WERI-Rb-1 (cell line): ENCODE data around the gene CDC42BPA.

Experiments used
- DNase-seq: peaks from one replicate; pipeline ENCODE4 v3.0.0-alpha.2; 2020
- H3K27ac ChIP-seq: fragments of 250-450 bp; sonication (Bioruptor Pico); 2 replicates; pipeline ENCODE4 v1.5.1; 2020; ENCODE audit warnings: mild to moderate bottlenecking, moderate library complexity
- H3K27me3 ChIP-seq: fragments of 250-450 bp; sonication (Bioruptor Pico); 2 replicates; pipeline ENCODE4 v1.5.1; 2021; ENCODE audit warnings: mild to moderate bottlenecking, low read depth, moderate library complexity; ENCODE audit not compliant: insufficient read depth, severe bottlenecking
- H3K36me3 ChIP-seq: fragments of 250-450 bp; sonication (Bioruptor Pico); 2 replicates; pipeline ENCODE4 v1.5.1; 2020; ENCODE audit warnings: mild to moderate bottlenecking, moderate library complexity
- H3K4me3 ChIP-seq: 2 replicates; pipeline ENCODE4 v1.5.1; 2011; ENCODE audit warnings: low read depth, mild to moderate bottlenecking, control low read depth, low read length
- H3K9me3 ChIP-seq: fragments of 250-450 bp; sonication (Bioruptor Pico); 2 replicates; pipeline ENCODE4 v1.5.1; 2021; ENCODE audit warnings: mild to moderate bottlenecking, moderate library complexity; ENCODE audit not compliant: severe bottlenecking
- TF ChIP-seq, protein P1 (sequence below): IDR thresholded peaks from 2 replicates; pipeline ENCODE4 v1.5.1; 2011; ENCODE audit warnings: low read depth, mild to moderate bottlenecking, control low read depth, inconsistent platforms, low read length

Gene CDC42BPA

GRCh38 chr1:227059076-227059475 is 259.2 kb downstream of the CDC42BPA start:
- Histone ChIP-seq H3K27ac (no peak overlapping the region), H3K9me3 (no peaks in the 10 kb centered on the region), H3K27me3 (no peaks in the 10 kb centered on the region), H3K36me3 (no peaks in the 10 kb centered on the region), H3K4me3 (no peak overlapping the region)
- no peak for DNase-seq
- TF ChIP-seq, protein P1, sequence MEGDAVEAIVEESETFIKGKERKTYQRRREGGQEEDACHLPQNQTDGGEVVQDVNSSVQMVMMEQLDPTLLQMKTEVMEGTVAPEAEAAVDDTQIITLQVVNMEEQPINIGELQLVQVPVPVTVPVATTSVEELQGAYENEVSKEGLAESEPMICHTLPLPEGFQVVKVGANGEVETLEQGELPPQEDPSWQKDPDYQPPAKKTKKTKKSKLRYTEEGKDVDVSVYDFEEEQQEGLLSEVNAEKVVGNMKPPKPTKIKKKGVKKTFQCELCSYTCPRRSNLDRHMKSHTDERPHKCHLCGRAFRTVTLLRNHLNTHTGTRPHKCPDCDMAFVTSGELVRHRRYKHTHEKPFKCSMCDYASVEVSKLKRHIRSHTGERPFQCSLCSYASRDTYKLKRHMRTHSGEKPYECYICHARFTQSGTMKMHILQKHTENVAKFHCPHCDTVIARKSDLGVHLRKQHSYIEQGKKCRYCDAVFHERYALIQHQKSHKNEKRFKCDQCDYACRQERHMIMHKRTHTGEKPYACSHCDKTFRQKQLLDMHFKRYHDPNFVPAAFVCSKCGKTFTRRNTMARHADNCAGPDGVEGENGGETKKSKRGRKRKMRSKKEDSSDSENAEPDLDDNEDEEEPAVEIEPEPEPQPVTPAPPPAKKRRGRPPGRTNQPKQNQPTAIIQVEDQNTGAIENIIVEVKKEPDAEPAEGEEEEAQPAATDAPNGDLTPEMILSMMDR = no peak

DNA sequence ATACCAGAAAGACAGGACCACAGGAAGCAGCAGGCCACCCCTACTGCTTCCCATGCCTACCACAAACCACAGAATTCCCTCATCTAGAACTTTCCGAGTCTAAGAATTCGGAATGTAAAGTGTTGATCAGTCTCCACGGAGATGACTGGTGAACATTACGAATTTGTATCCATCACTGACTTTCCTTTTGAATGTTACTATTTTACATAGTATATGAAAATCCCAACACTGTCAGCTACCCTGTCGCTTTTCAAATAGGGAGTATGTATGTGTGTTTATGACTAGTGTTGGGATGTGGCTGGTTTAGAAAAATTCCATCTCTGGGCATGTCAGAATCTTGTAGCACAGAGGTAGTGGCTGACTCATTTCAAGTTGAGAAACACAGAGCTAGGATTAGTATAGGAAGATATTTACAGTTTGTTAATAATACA is 260.0 kb downstream of the CDC42BPA start:
- DNase-seq = no peak
- TF ChIP-seq, protein P1 = no peak
- Histone ChIP-seq H3K4me3 (no peak overlapping the region), H3K27me3 (no peaks in the 10 kb centered on the region), H3K27ac (no peak overlapping the region), H3K36me3 (no peaks in the 10 kb centered on the region), H3K9me3 (no peaks in the 10 kb centered on the region)

GRCh38 chr1:227049253-227049652 is 269.0 kb downstream of the CDC42BPA start:
- H3K27me3 ChIP-seq = no peaks in the 10 kb centered on the region
- no peaks in the 10 kb centered on the region for H3K36me3 ChIP-seq
- DNase-seq = no peak
- TF ChIP-seq, protein P1 = no peak
- no peak overlapping the region for H3K4me3 ChIP-seq
- no peak overlapping the region for H3K27ac ChIP-seq
- H3K9me3 ChIP-seq = no peaks in the 10 kb centered on the region

- Histone ChIP-seq H3K9me3 (no peaks in the 10 kb centered on the region), H3K27ac (no peak overlapping the region), H3K27me3 (no peaks in the 10 kb centered on the region), H3K36me3 (no peaks in the 10 kb centered on the region), H3K4me3 (no peak overlapping the region)
- TF ChIP-seq, protein P1 = no peak
- DNase-seq = no peak
Observed at GRCh38 chr1:227043755-227044154, 274.5 kb downstream of the CDC42BPA start.

DNA sequence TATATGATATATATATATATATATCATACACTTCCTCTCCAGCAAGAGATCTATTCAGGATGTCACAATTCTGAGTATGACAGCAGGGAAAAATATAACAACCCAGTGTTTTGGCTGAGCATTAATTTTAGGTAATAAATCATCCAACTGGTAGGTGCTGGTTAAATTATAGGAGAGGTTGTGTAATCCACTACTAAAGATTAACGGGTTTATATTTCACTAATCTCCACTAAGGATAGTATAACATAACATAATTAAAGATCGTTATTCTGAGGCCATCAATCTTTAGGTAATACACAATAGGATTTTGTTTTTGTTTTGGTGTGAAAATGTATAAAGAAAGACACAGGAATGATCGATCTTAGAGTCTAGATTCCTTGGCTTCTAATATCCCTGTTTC is 276.0 kb downstream of the CDC42BPA start:
- no peak for DNase-seq
- no peaks in the 10 kb centered on the region for H3K27me3 ChIP-seq
- no peak overlapping the region for H3K4me3 ChIP-seq
- H3K9me3 ChIP-seq = no peaks in the 10 kb centered on the region
- TF ChIP-seq, protein P1 = no peak
- no peak overlapping the region for H3K27ac ChIP-seq
- no peaks in the 10 kb centered on the region for H3K36me3 ChIP-seq

GRCh38 chr1:227038401-227038800 is 279.9 kb downstream of the CDC42BPA start:
- Histone ChIP-seq H3K36me3 (no peaks in the 10 kb centered on the region), H3K9me3 (no peaks in the 10 kb centered on the region), H3K4me3 (no peak overlapping the region), H3K27ac (no peak overlapping the region), H3K27me3 (no peaks in the 10 kb centered on the region)
- no peak for DNase-seq
- TF ChIP-seq, protein P1 = no peak
